CD14-positive monocyte (primary cell): ENCODE data around the gene LMTK2. TPM values are rescaled to one million over a fixed set of nuclear protein-coding genes. Genes with fewer than 3 reads are reported as not detected.
A peak's percentile ranks its signal among the peaks of the same experiment; 100 is the strongest.

Source experiments
- DNase-seq, 3 donors: peaks; one replicate each; pipeline ENCODE4 v3.0.0-alpha.2; 2011 to 2022
- H2AFZ ChIP-seq: 2 replicates; pipeline ENCODE4 v1.6.0; 2012; ENCODE audit warnings: mild to moderate bottlenecking, low read depth, low read length, inconsistent platforms; ENCODE audit not compliant: insufficient read depth, poor library complexity, severe bottlenecking
- H3K27ac ChIP-seq, 2 donors: 1 replicate in 1 of 2; 2 replicates in 1 of 2; pipeline ENCODE4 v1.5.1; 2012 to 2013; ENCODE audit warnings: low read length in 2 of 2, control low read depth in 1 of 2, inconsistent platforms in 1 of 2, low read depth in 1 of 2, mild to moderate bottlenecking in 1 of 2
- H3K27me3 ChIP-seq, 2 donors: one replicate each; pipeline versions ENCODE4 v1.6.0 to v1.6.1; 2011 to 2013; ENCODE audit warnings: low read length in 2 of 2; ENCODE audit not compliant: control insufficient read depth in 2 of 2, insufficient read depth in 2 of 2
- H3K36me3 ChIP-seq, 2 donors: replicated peaks in 1 of 2; 1 replicate in 1 of 2; 2 replicates in 1 of 2; pipeline versions ENCODE4 v1.5.1 to v1.6.1; 2012 to 2013; ENCODE audit warnings: low read length in 2 of 2, control low read depth in 1 of 2, inconsistent platforms in 1 of 2, mild to moderate bottlenecking in 1 of 2; ENCODE audit not compliant: insufficient read depth in 2 of 2, control insufficient read depth in 1 of 2
- H3K4me1 ChIP-seq, 2 donors: 1 replicate in 1 of 2; 2 replicates in 1 of 2; pipeline versions ENCODE4 v1.5.1 to v1.6.1; 2012 to 2013; ENCODE audit warnings: low read length in 2 of 2, control low read depth in 1 of 2, inconsistent platforms in 1 of 2, mild to moderate bottlenecking in 1 of 2, moderate library complexity in 1 of 2; ENCODE audit not compliant: insufficient read depth in 2 of 2, control insufficient read depth in 1 of 2
- H3K4me2 ChIP-seq: replicated peaks from 2 replicates; pipeline ENCODE3; 2012; ENCODE audit warnings: low read length, moderate library complexity, mild to moderate bottlenecking; ENCODE audit not compliant: poor library complexity, severe bottlenecking; ENCODE audit errors: extremely low read depth
- H3K4me3 ChIP-seq, 3 experiments: fragments of 200-600 bp in 1 of 3; sonication (generic) in 1 of 3; replicated peaks in 1 of 3; 1 replicate in 2 of 3; 2 replicates in 1 of 3; pipeline ENCODE4 v1.5.1; 2011 to 2013; ENCODE audit warnings: low read length in 3 of 3, mild to moderate bottlenecking in 3 of 3, control low read depth in 2 of 3, low read depth in 2 of 3, inconsistent platforms in 1 of 3, moderate library complexity in 1 of 3
- H3K79me2 ChIP-seq: 2 replicates; pipeline ENCODE4 v1.6.0; 2012; ENCODE audit warnings: mild to moderate bottlenecking, control low read depth, inconsistent platforms, low read length, moderate library complexity; ENCODE audit not compliant: insufficient read depth
- H3K9ac ChIP-seq: 2 replicates; pipeline ENCODE4 v1.6.0; 2017; ENCODE audit warnings: low read length, mild to moderate bottlenecking; ENCODE audit not compliant: insufficient read depth, poor library complexity, severe bottlenecking
- H3K9me3 ChIP-seq, 2 donors: replicated peaks in 1 of 2; 1 replicate in 1 of 2; 2 replicates in 1 of 2; pipeline versions ENCODE4 v1.5.1 to v1.6.1; 2012 to 2013; ENCODE audit warnings: low read length in 2 of 2, control low read depth in 1 of 2; ENCODE audit not compliant: control insufficient read depth in 1 of 2, insufficient read depth in 1 of 2
- H4K20me1 ChIP-seq: 2 replicates; pipeline ENCODE4 v1.6.0; 2012; ENCODE audit warnings: mild to moderate bottlenecking, low read length, control low read depth, moderate library complexity; ENCODE audit not compliant: insufficient read depth
- H3K27ac Mint-ChIP-seq, 7 donors: one replicate each; pipeline ENCODE4 v1.8.0; 2020; ENCODE audit warnings: mild to moderate bottlenecking in 7 of 7, mixed read lengths in 7 of 7, moderate library complexity in 6 of 7, inconsistent platforms in 2 of 7
- H3K27me3 Mint-ChIP-seq, 3 donors: one replicate each; pipeline ENCODE4 v1.8.0; 2021 to 2022; ENCODE audit warnings: low read depth in 3 of 3, mild to moderate bottlenecking in 3 of 3, mixed read lengths in 3 of 3, moderate library complexity in 3 of 3, inconsistent platforms in 1 of 3
- H3K36me3 Mint-ChIP-seq, 2 donors: one replicate each; pipeline ENCODE4 v1.8.0; 2020; ENCODE audit warnings: mixed read lengths in 2 of 2, inconsistent platforms in 1 of 2, mild to moderate bottlenecking in 1 of 2
- H3K4me1 Mint-ChIP-seq: one replicate; pipeline ENCODE4 v1.8.0; 2020; ENCODE audit warnings: mild to moderate bottlenecking, mixed read lengths
- H3K4me3 Mint-ChIP-seq, 2 donors: one replicate each; pipeline ENCODE4 v1.8.0; 2020; ENCODE audit warnings: mild to moderate bottlenecking in 2 of 2, mixed read lengths in 2 of 2, moderate library complexity in 1 of 2
- H3K9me3 Mint-ChIP-seq, 7 donors: one replicate each; pipeline ENCODE4 v1.8.0; 2020 to 2022; ENCODE audit warnings: mixed read lengths in 7 of 7, mild to moderate bottlenecking in 6 of 7, moderate library complexity in 6 of 7, inconsistent platforms in 2 of 7
- WGBS: methylation state at CpG from one replicate; pipeline ENCODE4 v1.1.5; 2013; ENCODE audit warnings: missing lambda C conversion rate; ENCODE audit not compliant: insufficient coverage; 5-methylcytosine and 5-hydroxymethylcytosine counted together
- intact Hi-C, 2 donors: fragments of 100-400 bp; cut with micrococcal nuclease; formaldehyde crosslinking; loops; one replicate each; pipeline versions ENCODE4 v1.15.0 to v1.15.1; 2023
- polyA plus RNA-seq, 3 donors: library from polyadenylated mRNA; depleted of rRNA in 1 of 3; unstranded in 2 of 3; stranded (reverse) in 1 of 3; fragments of 300-500 nt in 2 of 3; fragments of >200 nt in 1 of 3; fragmentation: Illumina TruSeq in 2 of 3; gene quantifications; 1 replicate in 2 of 3; 2 replicates in 1 of 3; pipeline ENCODE4 v1.2.3, GENCODE V29; 2012 to 2021
- TF ChIP-seq, protein P1 (sequence below): fragments of 200-600 bp; IDR thresholded peaks from one replicate; pipeline ENCODE4 v1.8.0; 2022; ENCODE audit warnings: antibody characterized with exemption, mild to moderate bottlenecking

LMTK2 gene
- polyA plus RNA-seq, 3 donors, result 1.7 to 9.2 (median 1.8) TPM

DNA sequence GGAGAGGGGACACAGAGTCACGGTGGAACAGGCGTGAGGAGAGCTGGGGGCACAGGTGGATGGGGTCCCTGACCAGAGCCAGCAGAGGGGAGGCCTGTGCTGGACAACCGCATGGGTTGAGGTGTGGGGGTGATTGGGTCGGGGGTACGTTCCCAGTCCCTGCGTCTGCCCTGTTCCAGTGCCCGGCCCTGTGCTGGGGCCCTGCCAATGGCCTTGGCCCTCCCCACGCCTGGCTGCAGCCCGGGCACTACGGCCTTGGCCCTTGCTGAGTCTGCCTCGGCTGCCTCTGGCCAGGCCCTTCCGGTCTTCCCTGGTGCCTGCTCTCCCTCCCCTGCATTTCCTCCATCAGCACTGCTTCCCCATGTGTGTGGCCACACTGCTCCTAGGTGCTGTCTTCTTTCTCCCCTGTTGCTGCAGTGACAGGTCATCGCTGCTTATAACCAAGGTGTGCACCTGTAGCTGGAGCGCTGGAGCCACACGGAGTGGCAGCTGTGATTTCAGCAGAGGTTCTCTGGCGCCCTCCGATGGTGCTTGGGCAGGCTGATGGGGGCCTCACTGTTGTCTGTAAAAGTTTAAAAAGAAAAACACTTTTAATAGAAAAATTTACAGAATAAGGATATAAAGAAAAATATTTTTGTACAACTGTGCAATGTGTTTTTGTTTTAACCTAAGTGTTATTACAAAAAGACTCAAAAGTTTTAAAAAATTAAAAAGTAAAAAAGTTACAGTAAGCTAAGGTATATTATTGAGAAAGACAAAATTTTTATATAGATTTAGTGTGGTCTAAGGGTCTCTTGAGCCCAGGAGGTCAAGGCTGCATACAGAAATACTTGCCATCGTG, 59.4 kb downstream of the LMTK2 start:
- peaks cover 0 to 3% (median 0%) of the 10 kb centered on the region in 7 donors for H3K9me3 Mint-ChIP-seq
- H3K4me3 Mint-ChIP-seq, result peak overlapping the region in 1 of 2 donors; percentile 80
- Histone ChIP-seq H3K27me3 (peaks cover 5 to 40% of the 10 kb centered on the region in 2 donors), H3K4me3 (no peak overlapping the region), H4K20me1 (peaks cover 97% of the 10 kb centered on the region), H3K9me3 (no peaks in the 10 kb centered on the region), H3K36me3 (peaks cover 0 to 5% of the 10 kb centered on the region in 2 donors), H3K9ac (no peak overlapping the region), H2AFZ (no peak overlapping the region), H3K27ac (no peak overlapping the region), H3K4me2 (no peak overlapping the region), H3K4me1 (peaks cover 14 to 15% of the 10 kb centered on the region in 2 donors), H3K79me2 (no peaks in the 10 kb centered on the region)
- DNase-seq, result peak; percentile 32 to 49 (median 43)
- no peak overlapping the region for H3K27ac Mint-ChIP-seq
- H3K27me3 Mint-ChIP-seq, result peaks cover 32 to 43% (median 37%) of the 10 kb centered on the region in 3 donors
- peaks cover 30% of the 10 kb centered on the region for H3K4me1 Mint-ChIP-seq
- intact Hi-C loops, result loop anchor here (2.0 to 5.0 kb wide), 2 partner anchors 59 kb away; partner anchors contain the start of gene LMTK2 (in 2 of the 2)
- TF ChIP-seq, protein P1, sequence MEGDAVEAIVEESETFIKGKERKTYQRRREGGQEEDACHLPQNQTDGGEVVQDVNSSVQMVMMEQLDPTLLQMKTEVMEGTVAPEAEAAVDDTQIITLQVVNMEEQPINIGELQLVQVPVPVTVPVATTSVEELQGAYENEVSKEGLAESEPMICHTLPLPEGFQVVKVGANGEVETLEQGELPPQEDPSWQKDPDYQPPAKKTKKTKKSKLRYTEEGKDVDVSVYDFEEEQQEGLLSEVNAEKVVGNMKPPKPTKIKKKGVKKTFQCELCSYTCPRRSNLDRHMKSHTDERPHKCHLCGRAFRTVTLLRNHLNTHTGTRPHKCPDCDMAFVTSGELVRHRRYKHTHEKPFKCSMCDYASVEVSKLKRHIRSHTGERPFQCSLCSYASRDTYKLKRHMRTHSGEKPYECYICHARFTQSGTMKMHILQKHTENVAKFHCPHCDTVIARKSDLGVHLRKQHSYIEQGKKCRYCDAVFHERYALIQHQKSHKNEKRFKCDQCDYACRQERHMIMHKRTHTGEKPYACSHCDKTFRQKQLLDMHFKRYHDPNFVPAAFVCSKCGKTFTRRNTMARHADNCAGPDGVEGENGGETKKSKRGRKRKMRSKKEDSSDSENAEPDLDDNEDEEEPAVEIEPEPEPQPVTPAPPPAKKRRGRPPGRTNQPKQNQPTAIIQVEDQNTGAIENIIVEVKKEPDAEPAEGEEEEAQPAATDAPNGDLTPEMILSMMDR, result peak; percentile 91
- H3K36me3 Mint-ChIP-seq, result peaks cover 31 to 41% of the 10 kb centered on the region in 2 donors
- WGBS, result 82% methylated on average over 10 of the region's 18 CpGs

DNA sequence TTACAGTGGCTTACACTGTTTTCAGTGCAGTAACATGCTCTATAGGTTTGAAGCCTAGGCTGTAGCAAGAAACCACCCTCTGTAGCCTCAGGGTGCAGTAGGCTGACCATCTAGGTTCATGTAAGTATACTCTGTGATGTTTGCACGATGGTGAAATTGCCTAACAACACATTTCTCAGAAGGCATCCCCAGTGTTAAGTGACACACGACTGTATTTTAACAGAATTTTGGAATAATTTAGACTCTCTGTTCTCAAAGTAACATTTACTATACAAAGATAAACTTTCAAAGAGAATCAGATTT, 60.0 kb downstream of the LMTK2 start:
- Histone ChIP-seq H3K79me2 (no peaks in the 10 kb centered on the region), H3K4me2 (no peak overlapping the region), H3K9ac (no peak overlapping the region), H3K27ac (no peak overlapping the region), H3K27me3 (peaks cover 5 to 35% of the 10 kb centered on the region in 2 donors), H3K4me1 (peaks cover 14 to 15% of the 10 kb centered on the region in 2 donors), H3K4me3 (no peak overlapping the region), H3K9me3 (no peaks in the 10 kb centered on the region), H4K20me1 (peaks cover 97% of the 10 kb centered on the region), H3K36me3 (peaks cover 0 to 11% of the 10 kb centered on the region in 2 donors), H2AFZ (no peak overlapping the region)
- H3K27ac Mint-ChIP-seq, result no peak overlapping the region
- H3K36me3 Mint-ChIP-seq, result peaks cover 32 to 41% of the 10 kb centered on the region in 2 donors
- peaks cover 0 to 3% (median 0%) of the 10 kb centered on the region in 7 donors for H3K9me3 Mint-ChIP-seq
- WGBS, result no CpG with 5 or more reads among the region's 2 CpGs
- TF ChIP-seq, protein P1, result no peak
- H3K4me1 Mint-ChIP-seq, result peaks cover 30% of the 10 kb centered on the region
- H3K27me3 Mint-ChIP-seq, result peaks cover 26 to 39% (median 32%) of the 10 kb centered on the region in 3 donors
- H3K4me3 Mint-ChIP-seq, result no peak overlapping the region
- DNase-seq, result no peak
- intact Hi-C loops, result loop anchor here (2.0 to 5.0 kb wide), 2 partner anchors 59 to 60 kb away; partner anchors contain the start of gene LMTK2 (in 2 of the 2)
